HepG2 (cell line): ENCODE data around the gene CCNB1IP1. TPM values are rescaled to one million over a fixed set of nuclear protein-coding genes. Genes with fewer than 3 reads are reported as not detected.

Experiments used
- CCDC6 ChIP-seq: sonication (generic); formaldehyde crosslinking; IDR thresholded peaks from 2 replicates; pipeline ENCODE4 v1.8.1; 2022; ENCODE audit warnings: mild to moderate bottlenecking, missing genetic modification reagents, moderate library complexity
- GTF2F1 ChIP-seq: fragments of 150-350 bp; IDR thresholded peaks from 2 replicates; pipeline ENCODE4 v1.6.1; 2014; ENCODE audit warnings: low read length
- HMGXB3 ChIP-seq: sonication (generic); formaldehyde crosslinking; IDR thresholded peaks from 2 replicates; pipeline ENCODE4 v1.4.0; 2020; ENCODE audit warnings: missing genetic modification reagents, borderline replicate concordance
- NBN ChIP-seq: fragments of 450-650 bp; conservative IDR thresholded peaks from 2 replicates; pipeline ENCODE4 v1.6.1; 2017
- ZNF12 ChIP-seq: sonication (generic); formaldehyde crosslinking; IDR thresholded peaks from 2 replicates; pipeline ENCODE4 v1.5.0; 2020; ENCODE audit warnings: missing genetic modification reagents
- ZNF333 ChIP-seq: sonication (generic); formaldehyde crosslinking; IDR thresholded peaks from 2 replicates; pipeline ENCODE4 v1.4.0; 2020; ENCODE audit warnings: mild to moderate bottlenecking, missing genetic modification reagents, borderline replicate concordance
- ZNF816 ChIP-seq: sonication (generic); formaldehyde crosslinking; IDR thresholded peaks from 2 replicates; pipeline ENCODE4 v1.8.0; 2022; ENCODE audit warnings: missing genetic modification reagents, mild to moderate bottlenecking, borderline replicate concordance
- ZNF891 ChIP-seq: sonication (generic); formaldehyde crosslinking; IDR thresholded peaks from 2 replicates; pipeline ENCODE4 v1.5.0; 2020; ENCODE audit warnings: mild to moderate bottlenecking, missing genetic modification reagents
- ZUFSP ChIP-seq: sonication (generic); formaldehyde crosslinking; IDR thresholded peaks from 2 replicates; pipeline ENCODE4 v1.9.0; 2021; ENCODE audit warnings: missing genetic modification reagents, mild to moderate bottlenecking, borderline replicate concordance
- polyA plus RNA-seq, 8 experiments: library from polyadenylated mRNA; depleted of rRNA in 3 of 8; stranded (reverse) in 7 of 8; unstranded in 1 of 8; fragments of >200 nt; fragmentation: Illumina TruSeq in 4 of 8; extraction: Trizol in 4 of 8; gene quantifications; 2 replicates each; pipeline versions ENCODE4 v1.2.1 to v1.2.3, GENCODE V29; 2011 to 2016; ENCODE audit warnings: low read depth in 4 of 8, missing spikeins in 1 of 8, mixed read lengths in 1 of 8; ENCODE audit not compliant: insufficient read depth in 1 of 8
- total RNA-seq, 5 experiments: library from RNA; depleted of rRNA; stranded (reverse); fragments of >200 nt; fragmentation: Illumina TruSeq; extraction: Trizol; gene quantifications; 2 replicates each; pipeline ENCODE4 v1.2.3, GENCODE V29; 2016; ENCODE audit warnings: low read depth in 1 of 5

Gene CCNB1IP1
- total and polyA plus RNA-seq, 2 of the 13 experiments (the other 11 are each of a cell fraction or from before 2014, with no cell fraction given): 98.3 to 125 TPM

DNA sequence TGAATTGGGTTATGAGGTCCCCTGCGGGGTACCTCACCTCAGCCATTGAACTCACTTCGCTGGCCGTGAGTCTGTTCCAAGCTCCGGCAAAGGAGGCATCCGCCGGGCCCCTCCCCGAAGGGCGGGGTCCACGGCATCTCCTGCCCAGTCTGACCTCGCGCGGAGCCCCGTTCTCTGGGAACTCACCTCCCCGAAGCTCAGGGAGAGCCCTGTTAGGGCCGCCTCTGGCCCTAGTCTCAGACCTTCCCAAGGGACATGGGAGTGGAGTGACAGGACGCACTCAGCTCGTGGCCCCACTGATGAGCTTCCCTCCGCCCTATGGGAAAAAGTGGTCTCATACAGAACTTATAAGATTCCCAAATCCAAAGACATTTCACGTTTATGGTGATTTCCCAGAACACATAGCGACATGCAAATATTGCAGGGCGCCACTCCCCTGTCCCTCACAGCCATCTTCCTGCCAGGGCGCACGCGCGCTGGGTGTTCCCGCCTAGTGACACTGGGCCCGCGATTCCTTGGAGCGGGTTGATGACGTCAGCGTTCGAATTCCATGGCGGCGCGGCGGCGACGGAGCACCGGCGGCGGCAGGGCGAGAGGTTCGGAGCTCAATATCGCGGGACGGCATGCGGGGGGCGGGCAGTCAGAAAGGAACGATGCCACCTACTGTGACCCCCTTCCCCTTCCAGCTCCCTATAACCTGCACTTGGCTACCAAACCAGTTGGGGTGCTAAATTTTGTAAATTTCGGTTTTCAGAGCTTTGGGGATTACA lies 10.2 kb upstream of the CCNB1IP1 start, which contains the start of gene PARP2 (continued):
- TF ChIP-seq ZUFSP (CRISPR knock-in tag) (no peak), ZNF12 (CRISPR knock-in tag) (peak; percentile 85), ZNF333 (CRISPR knock-in tag) (peak; percentile 42; the same call in 1 of the 2 replicates), CCDC6 (peak; percentile 96), GTF2F1 (peak; percentile 94), ZNF891 (peak; percentile 82), HMGXB3 (CRISPR knock-in tag) (no peak), ZNF816 (CRISPR knock-in tag) (peak; percentile 44; the same call in 1 of the 2 replicates), NBN (no peak)
